H1 (cell line): ENCODE data around the gene SPTBN4.

Experiments used
- ASH2L ChIP-seq: fragments of 200-600, 300-600 bp; sonication (generic); IDR thresholded peaks from one replicate; pipeline ENCODE4 v1.7.1; 2017; ENCODE audit warnings: low read length
- CEBPB ChIP-seq: IDR thresholded peaks from 2 replicates; pipeline ENCODE4 v1.6.1; 2012; ENCODE audit warnings: low read depth, low read length
- EZH2 ChIP-seq: fragments of 200-600 bp; sonication (generic); IDR thresholded peaks from 2 replicates; pipeline ENCODE4 v1.7.1; 2012; ENCODE audit warnings: low read depth, mild to moderate bottlenecking, moderate library complexity, low read length, inconsistent platforms; ENCODE audit not compliant: severe bottlenecking
- HDAC6 ChIP-seq: IDR thresholded peaks from one replicate; pipeline ENCODE4 v1.7.1; 2012; ENCODE audit warnings: low read depth, mild to moderate bottlenecking, inconsistent platforms, low read length, moderate library complexity
- KDM1A ChIP-seq: fragments of 200-600, 300-600 bp; sonication (generic); IDR thresholded peaks from 2 replicates; pipeline ENCODE4 v1.7.1; 2016; ENCODE audit warnings: mild to moderate bottlenecking, low read length, borderline replicate concordance
- RAD21 ChIP-seq, 2 experiments: IDR thresholded peaks in 1 of 2; conservative IDR thresholded peaks in 1 of 2; 2 replicates each; pipeline ENCODE4 v1.6.1; 2011; ENCODE audit warnings: low read depth in 2 of 2, low read length in 2 of 2, improper control_type of control experiment in 1 of 2, inconsistent platforms in 1 of 2, mild to moderate bottlenecking in 1 of 2, moderate library complexity in 1 of 2
- SIN3A ChIP-seq, 2 experiments: IDR thresholded peaks in 1 of 2; conservative IDR thresholded peaks in 1 of 2; 2 replicates each; pipeline ENCODE4 v1.6.1; 2011 to 2012; ENCODE audit warnings: low read length in 2 of 2, improper control_type of control experiment in 1 of 2, low read depth in 1 of 2, mild to moderate bottlenecking in 1 of 2
- TBP ChIP-seq: IDR thresholded peaks from 2 replicates; pipeline ENCODE4 v1.6.1; 2011; ENCODE audit warnings: low read depth, low read length, improper control_type of control experiment
- TF ChIP-seq, protein P1 (sequence below), 3 experiments: IDR thresholded peaks; 1 replicate in 2 of 3; 2 replicates in 1 of 3; pipeline versions ENCODE4 v1.5.1 to v1.6.1; 2011; ENCODE audit warnings: low read length in 3 of 3, mild to moderate bottlenecking in 3 of 3, inconsistent platforms in 2 of 3, low read depth in 1 of 3, moderate library complexity in 1 of 3; ENCODE audit not compliant: insufficient read depth in 1 of 3; ENCODE audit errors: control extremely low read depth in 1 of 3
- TF ChIP-seq, protein P2 (sequence below): IDR thresholded peaks from 2 replicates; pipeline ENCODE4 v1.6.1; 2011; ENCODE audit warnings: low read depth, mild to moderate bottlenecking, low read length; ENCODE audit not compliant: insufficient read depth

GRCh38 chr19:40625406-40626120, 158.8 kb downstream of the SPTBN4 start:
- TF ChIP-seq KDM1A (no peak), HDAC6 (no peak), EZH2 (no peak), ASH2L (no peak), CEBPB (no peak), TBP (no peak), RAD21 (IDR thresholded peaks at IDR 0.05 in 1 of 2, conservative IDR thresholded peaks at IDR 0.05 in 1 of 2; ENCODE audit: low read depth in 2 of 2, low read length in 2 of 2) (no peak), SIN3A (conservative IDR thresholded peaks at IDR 0.05 in 1 of 2, IDR thresholded peaks at IDR 0.05 in 1 of 2; ENCODE audit: low read depth in 1 of 2, low read length in 2 of 2) (no peak)
- TF ChIP-seq, protein P1, sequence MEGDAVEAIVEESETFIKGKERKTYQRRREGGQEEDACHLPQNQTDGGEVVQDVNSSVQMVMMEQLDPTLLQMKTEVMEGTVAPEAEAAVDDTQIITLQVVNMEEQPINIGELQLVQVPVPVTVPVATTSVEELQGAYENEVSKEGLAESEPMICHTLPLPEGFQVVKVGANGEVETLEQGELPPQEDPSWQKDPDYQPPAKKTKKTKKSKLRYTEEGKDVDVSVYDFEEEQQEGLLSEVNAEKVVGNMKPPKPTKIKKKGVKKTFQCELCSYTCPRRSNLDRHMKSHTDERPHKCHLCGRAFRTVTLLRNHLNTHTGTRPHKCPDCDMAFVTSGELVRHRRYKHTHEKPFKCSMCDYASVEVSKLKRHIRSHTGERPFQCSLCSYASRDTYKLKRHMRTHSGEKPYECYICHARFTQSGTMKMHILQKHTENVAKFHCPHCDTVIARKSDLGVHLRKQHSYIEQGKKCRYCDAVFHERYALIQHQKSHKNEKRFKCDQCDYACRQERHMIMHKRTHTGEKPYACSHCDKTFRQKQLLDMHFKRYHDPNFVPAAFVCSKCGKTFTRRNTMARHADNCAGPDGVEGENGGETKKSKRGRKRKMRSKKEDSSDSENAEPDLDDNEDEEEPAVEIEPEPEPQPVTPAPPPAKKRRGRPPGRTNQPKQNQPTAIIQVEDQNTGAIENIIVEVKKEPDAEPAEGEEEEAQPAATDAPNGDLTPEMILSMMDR (IDR thresholded peaks at IDR 0.05; ENCODE audit: control extremely low read depth in 1 of 3, insufficient read depth in 1 of 3, low read depth in 1 of 3, low read length in 3 of 3), result no peak
- TF ChIP-seq, protein P2, sequence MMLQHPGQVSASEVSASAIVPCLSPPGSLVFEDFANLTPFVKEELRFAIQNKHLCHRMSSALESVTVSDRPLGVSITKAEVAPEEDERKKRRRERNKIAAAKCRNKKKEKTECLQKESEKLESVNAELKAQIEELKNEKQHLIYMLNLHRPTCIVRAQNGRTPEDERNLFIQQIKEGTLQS, result no peak
